Panc1 (cell line): ENCODE results near the gene CD80. TPM values are rescaled to one million over a fixed set of nuclear protein-coding genes. Genes with fewer than 3 reads are reported as not detected.

Source experiments
- ATAC-seq: fragments of 200-7000 bp; cut with Tn5 transposase; 2 replicates; pipeline ENCODE4 v1.9.1; 2020; ENCODE audit warnings: mild to moderate bottlenecking, moderate library complexity
- BruUV-seq: library from RNA; stranded (reverse); fragments of 400-500 nt; replicated peaks from 2 replicates; lab custom pipeline; 2021; lab: Mats Ljungman, UMichigan
- CTCF ChIA-PET: fragments of 300-600 bp; sonication (Branson Sonifier 250); formaldehyde crosslinking; loops from one replicate; lab custom pipeline; 2022; ENCODE audit warnings: antibody characterized with exemption; lab: Charles Lee
- POLR2A ChIA-PET: fragments of 300-600 bp; sonication (Branson Sonifier 250); formaldehyde crosslinking; loops from one replicate; lab custom pipeline; 2022; ENCODE audit warnings: antibody characterized with exemption; lab: Charles Lee
- DNase-seq: peaks from one replicate; pipeline ENCODE4 v3.0.0-alpha.2; 2010; ENCODE audit warnings: low read depth, low spot score
- H3K27ac ChIP-seq: 2 replicates; pipeline ENCODE4 v1.5.1; 2011; ENCODE audit warnings: mild to moderate bottlenecking, low read length, inconsistent platforms
- H3K27me3 ChIP-seq: fragments of 200-500 bp; sonication (Bioruptor generic); 2 replicates; pipeline ENCODE4 v1.6.0; 2014; ENCODE audit warnings: low read length, inconsistent platforms; ENCODE audit not compliant: control insufficient read depth, insufficient read depth
- H3K36me3 ChIP-seq: fragments of 200-500 bp; sonication (Bioruptor generic); 2 replicates; pipeline ENCODE4 v1.5.1; 2014; ENCODE audit warnings: inconsistent platforms, mild to moderate bottlenecking, low read length, moderate library complexity; ENCODE audit not compliant: control insufficient read depth, insufficient read depth
- H3K4me1 ChIP-seq: 2 replicates; pipeline ENCODE4 v1.5.1; 2011; ENCODE audit warnings: inconsistent platforms, mild to moderate bottlenecking, low read length, moderate library complexity; ENCODE audit not compliant: control insufficient read depth, insufficient read depth
- H3K4me3 ChIP-seq, 2 experiments: 2 replicates each; pipeline ENCODE4 v1.5.1; 2011 to 2012; ENCODE audit warnings: low read depth in 2 of 2, low read length in 2 of 2, mild to moderate bottlenecking in 2 of 2, inconsistent platforms in 1 of 2, moderate library complexity in 1 of 2
- H3K9me3 ChIP-seq: fragments of 200-500 bp; sonication (Bioruptor generic); 2 replicates; pipeline ENCODE4 v1.5.1; 2014; ENCODE audit warnings: low read depth, mild to moderate bottlenecking, inconsistent platforms, low read length, moderate library complexity; ENCODE audit not compliant: control insufficient read depth, insufficient read depth
- CTCF ChIP-seq: fragments of 450-650 bp; IDR thresholded peaks from 2 replicates; pipeline ENCODE4 v1.5.1; 2017; ENCODE audit warnings: mild to moderate bottlenecking
- POLR2AphosphoS5 ChIP-seq: IDR thresholded peaks from 2 replicates; pipeline ENCODE4 v1.6.1; 2012; ENCODE audit warnings: mild to moderate bottlenecking, low read depth, low read length, moderate library complexity
- REST ChIP-seq, 2 experiments: IDR thresholded peaks; 2 replicates each; pipeline ENCODE4 v1.6.1; 2011 to 2012; ENCODE audit warnings: low read depth in 2 of 2, control low read depth in 1 of 2, low read length in 1 of 2, mild to moderate bottlenecking in 1 of 2, moderate library complexity in 1 of 2; ENCODE audit not compliant: insufficient read depth in 1 of 2
- SIN3A ChIP-seq: IDR thresholded peaks from 2 replicates; pipeline ENCODE4 v1.6.1; 2012; ENCODE audit warnings: low read depth, mild to moderate bottlenecking, low read length, moderate library complexity, borderline replicate concordance; ENCODE audit not compliant: insufficient read depth
- TCF7L2 ChIP-seq: IDR thresholded peaks from 2 replicates; pipeline ENCODE4 v1.6.1; 2011; ENCODE audit warnings: mild to moderate bottlenecking, low read depth, low read length, inconsistent platforms
- in situ Hi-C: cut with HindIII; loops from 2 replicates; pipeline ENCODE4 v1.10.0; 2016; ENCODE audit warnings: low sequenced_read_pairs, low pct_unique_long_range_greater_than_20kb
- intact Hi-C: fragments of 100-400 bp; cut with micrococcal nuclease; formaldehyde crosslinking; loops from one replicate; pipeline ENCODE4 v1.10.0; 2022; ENCODE audit not compliant: unreplicated experiment
- total RNA-seq: library from RNA; stranded (reverse); gene quantifications from one replicate; pipeline ENCODE4 v1.2.1, GENCODE V29; 2021; ENCODE audit not compliant: unreplicated experiment

The CD80 gene
- total RNA-seq, 1 experiment from 2014 or later = 0.15 TPM

GRCh38 chr3:119506631-119507030, 52.8 kb downstream of the CD80 start:
- H3K4me3 ChIP-seq = no peak overlapping the region
- ChIA-PET CTCF (no interaction called here), POLR2A (no interaction called here)
- no peak overlapping the region for H3K27ac ChIP-seq
- H3K4me1 ChIP-seq = no peaks in the 10 kb centered on the region; the same call in 1 of the 2 replicates
- in situ Hi-C loops = no loop called here
- intact Hi-C loops = no loop called here
- H3K36me3 ChIP-seq = peaks cover 22% of the 10 kb centered on the region
- DNase-seq = no peak
- no peaks in the 10 kb centered on the region for H3K9me3 ChIP-seq
- no peak for ATAC-seq
- no peaks in the 10 kb centered on the region for H3K27me3 ChIP-seq
- BruUV-seq = no TSS peak
- TF ChIP-seq SIN3A = no peak
- no peak for TF ChIP-seq REST (IDR thresholded peaks at IDR 0.05; ENCODE audit: insufficient read depth in 1 of 2, low read depth in 2 of 2, low read length in 1 of 2)
- no peak for TF ChIP-seq CTCF

GRCh38 chr3:119500901-119501300, 58.5 kb downstream of the CD80 start:
- Histone ChIP-seq H3K36me3 (peaks cover 3% of the 10 kb centered on the region; the same call in 1 of the 2 replicates), H3K4me3 (peak overlapping the region in 1 of 2 experiments; percentile 80; a peak in 2 of 4 replicates), H3K4me1 (peaks cover 15% of the 10 kb centered on the region), H3K27ac (peak overlapping the region; percentile 97; the same call in 1 of the 2 replicates), H3K27me3 (no peaks in the 10 kb centered on the region), H3K9me3 (no peaks in the 10 kb centered on the region)
- CTCF ChIA-PET = no interaction called here
- DNase-seq = no peak
- POLR2A ChIA-PET = no interaction called here
- in situ Hi-C loops = no loop called here
- no TSS peak for BruUV-seq
- intact Hi-C loops = no loop called here
- no peak for ATAC-seq
- no peak for TF ChIP-seq CTCF

GRCh38 chr3:119500265-119500664, 59.1 kb downstream of the CD80 start:
- BruUV-seq = no TSS peak
- DNase-seq = no peak
- POLR2A ChIA-PET = no interaction called here
- H3K4me1 ChIP-seq = peaks cover 15% of the 10 kb centered on the region
- no peaks in the 10 kb centered on the region for H3K9me3 ChIP-seq
- H3K4me3 ChIP-seq = peak overlapping the region; percentile 80 to 99; a peak in 3 of 4 replicates
- in situ Hi-C loops (no loop called here), intact Hi-C loops (no loop called here)
- CTCF ChIA-PET = no interaction called here
- ATAC-seq = no peak
- H3K27me3 ChIP-seq = no peaks in the 10 kb centered on the region
- H3K27ac ChIP-seq = peak overlapping the region; percentile 97; the same call in 1 of the 2 replicates
- TF ChIP-seq CTCF = no peak
- no peak for TF ChIP-seq REST (IDR thresholded peaks at IDR 0.05; ENCODE audit: insufficient read depth in 1 of 2, low read depth in 2 of 2, low read length in 1 of 2)
- TF ChIP-seq POLR2AphosphoS5 = no peak
- no peak for TF ChIP-seq SIN3A
- TF ChIP-seq TCF7L2 = no peak
- H3K36me3 ChIP-seq = peaks cover 3% of the 10 kb centered on the region; the same call in 1 of the 2 replicates
